ENCODE measurements around the gene ETNPPL.

Gene ETNPPL

GRCh38 chr4:108762559-108763225 is at the start of gene ETNPPL:
ETNPPL (minus strand) TSS chr4:108763053; CDS start chr4:108762898, 155 bp downstream.
- DNase-seq, result no peak

DNA sequence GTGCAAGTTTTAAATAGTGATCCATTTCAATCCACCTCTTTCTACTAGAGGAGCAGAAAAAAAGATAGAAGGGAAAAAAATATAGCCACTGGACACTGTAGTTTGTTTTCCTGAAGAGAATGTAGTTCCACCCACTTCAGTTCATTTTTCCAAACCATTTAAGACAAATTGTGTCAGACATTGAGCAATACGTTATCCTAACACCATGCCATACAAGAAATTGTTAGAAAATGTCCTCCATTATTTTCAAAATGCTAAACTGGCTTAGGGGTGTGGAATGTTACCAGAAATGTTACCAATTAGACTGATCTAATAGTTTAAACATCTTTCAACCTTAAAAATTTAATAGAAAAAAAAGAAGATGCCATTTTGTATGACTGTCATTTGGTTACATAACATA is 48.6 kb upstream of the ETNPPL start:
- no peak for DNase-seq

DNA sequence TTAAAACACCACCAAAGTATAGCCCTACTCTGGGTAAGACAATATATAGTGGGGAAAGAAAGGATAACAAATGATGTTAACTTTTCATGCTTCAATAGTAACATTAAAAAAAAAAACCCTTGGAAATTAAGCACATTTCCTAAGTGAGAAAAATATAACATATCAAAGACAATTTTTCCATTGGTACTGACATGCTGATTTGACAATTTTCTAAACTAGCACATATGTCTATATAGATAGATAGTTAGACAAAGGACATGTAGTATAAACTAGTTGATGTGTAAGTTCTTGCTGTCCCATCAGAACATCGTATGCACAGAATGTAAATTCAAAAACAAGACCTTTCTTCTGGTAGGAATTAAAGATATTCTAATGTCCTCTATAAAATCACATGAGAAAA is 47.2 kb upstream of the ETNPPL start:
- DNase-seq, result no peak

DNA sequence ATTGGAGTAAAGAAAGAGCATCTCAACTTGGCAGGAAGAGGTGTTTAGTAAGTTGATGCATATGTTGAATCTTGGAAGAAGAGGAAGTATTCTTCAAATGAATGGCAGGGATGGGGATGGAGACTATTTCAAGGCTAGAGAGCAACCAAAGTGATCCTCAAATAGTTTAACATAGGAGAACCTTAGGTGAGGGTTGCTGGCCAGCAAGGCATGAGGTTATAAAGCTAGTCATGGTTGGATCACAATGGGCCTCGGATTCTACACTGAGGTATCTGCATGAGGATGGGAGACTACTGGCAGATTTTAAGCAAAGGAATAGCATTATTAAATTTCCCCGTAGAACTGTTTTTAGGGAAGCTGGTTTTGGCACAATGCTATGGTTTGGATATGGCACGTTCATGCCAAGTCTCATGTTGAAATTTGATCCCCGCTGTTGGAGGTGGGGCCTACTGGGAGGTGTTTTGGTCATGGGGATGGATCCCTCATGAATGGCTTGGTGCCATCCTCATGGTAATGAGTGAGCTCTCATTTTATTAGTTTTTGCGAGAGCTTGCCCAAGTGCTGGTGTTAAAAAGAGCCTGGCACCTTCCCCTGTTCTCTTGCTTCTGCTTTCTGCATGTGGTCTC is 41.9 kb upstream of the ETNPPL start:
- no peak for DNase-seq

GRCh38 chr4:108799306-108799705 is 36.5 kb upstream of the ETNPPL start:
- no peak for DNase-seq

DNA sequence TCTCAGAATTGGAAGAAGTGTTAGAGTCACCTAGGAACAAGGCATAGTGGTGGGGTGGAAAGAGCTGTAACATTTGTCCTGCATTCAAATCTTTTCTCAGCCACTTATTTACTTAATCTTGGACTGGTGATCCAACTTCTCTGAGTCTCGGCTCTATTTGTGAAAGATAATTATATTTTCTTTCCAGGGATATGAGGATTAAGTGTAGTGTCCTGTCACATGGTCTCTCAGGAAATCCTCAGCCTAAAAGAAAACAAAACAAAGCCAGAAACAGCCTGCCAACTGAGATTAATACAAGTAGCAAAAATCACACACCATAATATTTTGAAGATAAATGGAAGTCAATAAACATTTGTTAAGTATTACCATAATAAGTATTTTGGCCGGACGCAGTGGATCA is 33.3 kb upstream of the ETNPPL start:
- DNase-seq, result no peak

DNA sequence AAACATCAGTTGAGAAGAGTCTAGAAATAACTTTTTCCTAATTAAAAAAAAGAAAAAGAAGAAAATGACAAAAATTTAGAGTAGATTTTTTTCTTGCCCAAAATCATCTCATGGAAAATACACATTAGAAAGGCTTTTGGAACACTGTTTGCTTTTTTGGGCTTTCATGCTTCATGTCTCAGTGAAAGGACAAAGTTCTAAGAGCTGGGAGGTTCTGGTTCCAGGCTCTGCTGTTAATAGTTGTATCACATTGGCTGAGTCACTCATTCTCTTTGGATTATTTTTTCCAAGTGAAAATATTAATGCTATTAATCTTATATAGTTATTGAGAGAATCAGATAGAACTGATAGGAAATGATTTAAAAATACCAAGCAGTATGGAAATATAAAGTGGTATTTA is 32.9 kb upstream of the ETNPPL start:
- no peak for DNase-seq

- DNase-seq, result no peak
Observed at GRCh38 chr4:108794136-108794535, 31.3 kb upstream of the ETNPPL start.

- DNase-seq, result no peak
Observed at GRCh38 chr4:108793415-108793814, 30.6 kb upstream of the ETNPPL start.

DNA sequence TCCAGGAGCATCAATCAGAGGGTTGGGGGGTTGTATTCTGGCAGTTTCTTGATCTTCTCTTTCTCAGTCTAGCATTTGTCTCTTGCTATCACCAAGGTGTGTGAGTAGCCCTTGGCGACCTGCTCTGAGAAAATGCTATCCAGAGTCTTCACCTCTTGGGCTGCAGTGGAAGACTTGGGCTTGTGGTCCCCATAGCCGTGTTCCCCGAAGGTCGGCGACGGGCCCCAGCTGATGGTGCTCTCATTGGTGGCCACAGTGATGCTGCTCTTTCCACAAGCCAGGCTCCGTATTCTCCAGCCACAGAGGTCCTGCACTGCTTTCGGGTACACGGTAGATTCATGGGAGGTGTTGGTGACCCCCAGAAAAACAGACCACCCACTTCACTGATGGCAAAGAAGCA is 25.9 kb upstream of the ETNPPL start:
- DNase-seq, result no peak

- no peak for DNase-seq
Observed at GRCh38 chr4:108787724-108788123, 24.9 kb upstream of the ETNPPL start.

DNA sequence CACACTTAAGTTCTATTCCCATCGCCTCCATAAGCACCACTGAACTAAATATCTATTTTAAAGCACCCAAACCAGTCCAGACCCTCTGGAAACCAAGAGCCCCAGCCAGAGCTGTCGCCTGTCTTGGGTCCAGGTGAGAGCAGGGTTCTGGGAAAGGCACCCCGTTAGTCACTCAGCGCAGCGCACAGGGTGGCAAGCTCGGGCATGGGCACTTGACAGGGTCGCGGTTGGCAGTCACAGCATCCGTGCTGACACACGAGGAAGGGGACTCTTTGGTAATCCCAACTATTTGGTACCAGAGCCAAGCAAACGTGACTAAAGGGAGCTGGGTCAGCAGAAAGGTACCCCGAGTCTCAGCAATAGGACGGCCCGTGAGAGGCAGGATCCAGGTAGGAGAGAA is 24.3 kb upstream of the ETNPPL start:
- no peak for DNase-seq

GRCh38 chr4:108786351-108786750 is 23.5 kb upstream of the ETNPPL start:
- DNase-seq, result no peak

DNA sequence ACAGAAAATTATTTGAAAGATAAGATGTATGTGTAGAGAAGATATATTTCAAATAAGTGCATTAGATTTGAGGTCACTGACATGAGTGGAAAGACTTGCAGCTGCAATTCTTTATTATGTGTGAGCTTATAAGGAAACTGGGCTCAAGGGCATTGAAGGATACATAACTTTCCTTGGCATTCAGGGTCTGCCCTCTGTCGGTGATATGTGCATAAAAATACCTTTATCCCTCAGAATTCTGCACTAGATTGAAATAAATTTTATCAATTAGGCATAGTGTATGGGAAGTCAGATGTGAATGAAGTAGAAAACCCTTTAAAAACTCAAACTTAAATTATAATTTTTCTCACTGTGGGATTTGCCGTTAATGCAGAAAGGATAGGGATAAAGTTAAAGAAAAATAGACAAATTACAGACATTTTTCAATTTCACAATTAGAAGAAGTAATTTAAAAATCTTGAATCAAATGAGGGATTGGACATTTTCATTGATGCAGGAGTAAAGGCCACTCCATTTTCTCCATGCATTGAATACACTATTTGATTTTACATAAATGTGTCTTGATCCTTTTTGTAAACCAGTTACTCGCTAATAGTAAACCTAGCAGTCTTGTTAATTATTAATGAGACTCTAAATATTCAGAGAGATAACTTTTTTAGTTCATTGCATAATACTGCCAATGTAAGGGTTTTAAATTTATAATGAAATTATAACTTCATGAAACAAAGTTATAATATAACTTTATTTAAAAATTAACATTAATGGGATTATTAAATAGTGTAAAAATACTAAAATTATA is 21.0 kb upstream of the ETNPPL start:
- no peak for DNase-seq

- DNase-seq, result no peak
Observed at GRCh38 chr4:108779958-108780357, 17.1 kb upstream of the ETNPPL start.

- DNase-seq, result no peak
Observed at GRCh38 chr4:108777388-108777787, 14.5 kb upstream of the ETNPPL start.

GRCh38 chr4:108775921-108776320 is 13.1 kb upstream of the ETNPPL start:
- no peak for DNase-seq

DNA sequence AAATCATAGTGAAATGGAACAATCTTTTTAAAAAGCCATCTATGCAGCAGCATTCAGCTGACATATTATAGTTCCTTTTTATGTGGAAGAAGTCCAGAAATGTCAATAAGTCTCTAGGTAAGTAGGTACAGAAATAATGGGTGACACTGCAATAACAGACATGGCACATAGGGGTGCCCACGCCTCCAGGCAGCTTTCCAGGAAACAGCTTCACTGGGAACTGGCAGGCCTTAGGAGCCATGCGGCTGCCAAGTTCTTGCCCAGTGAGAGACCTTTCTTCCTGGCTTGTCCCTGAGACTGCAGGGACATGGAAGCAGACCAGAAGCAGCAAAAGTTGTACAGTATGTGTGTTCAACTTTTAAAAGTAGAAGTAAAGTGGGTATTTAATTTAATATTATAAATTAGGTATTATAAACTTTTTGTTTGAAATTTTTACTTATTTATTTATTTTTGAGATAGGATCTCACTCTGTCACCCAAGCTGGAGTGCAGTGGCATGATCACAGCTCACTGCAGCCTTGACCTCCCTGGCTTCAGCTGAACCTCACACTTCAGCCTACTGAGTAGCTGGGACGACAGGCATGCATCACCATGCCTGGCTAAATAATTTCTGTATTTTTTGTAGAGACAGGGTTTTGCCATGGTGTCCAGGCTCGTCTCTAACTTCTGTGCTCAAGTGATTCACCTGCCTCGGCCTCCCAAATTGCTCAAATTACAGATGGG is 12.1 kb upstream of the ETNPPL start:
- no peak for DNase-seq

DNA sequence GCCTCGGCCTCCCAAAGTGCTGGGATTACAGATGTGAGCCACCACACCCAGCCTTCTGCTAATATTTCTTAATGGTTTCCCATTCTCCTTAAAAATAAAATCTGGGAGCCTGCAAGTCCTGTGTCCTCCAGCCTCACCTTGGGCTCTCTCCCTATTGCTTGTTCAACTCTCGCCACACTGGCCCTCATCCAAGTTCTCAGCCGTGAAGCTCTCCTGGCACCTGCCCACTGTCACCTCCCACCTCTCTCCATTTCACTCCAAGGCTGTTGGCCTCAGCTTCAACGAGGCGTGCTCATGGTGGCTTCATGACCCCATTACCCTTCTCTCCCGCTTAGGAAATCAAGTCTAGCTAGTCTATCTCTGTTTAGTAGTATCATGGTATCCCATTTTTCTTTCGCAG is 9.5 kb upstream of the ETNPPL start:
- DNase-seq, result no peak

- DNase-seq, result no peak
Observed at GRCh38 chr4:108766058-108766457, 3.2 kb upstream of the ETNPPL start.

DNA sequence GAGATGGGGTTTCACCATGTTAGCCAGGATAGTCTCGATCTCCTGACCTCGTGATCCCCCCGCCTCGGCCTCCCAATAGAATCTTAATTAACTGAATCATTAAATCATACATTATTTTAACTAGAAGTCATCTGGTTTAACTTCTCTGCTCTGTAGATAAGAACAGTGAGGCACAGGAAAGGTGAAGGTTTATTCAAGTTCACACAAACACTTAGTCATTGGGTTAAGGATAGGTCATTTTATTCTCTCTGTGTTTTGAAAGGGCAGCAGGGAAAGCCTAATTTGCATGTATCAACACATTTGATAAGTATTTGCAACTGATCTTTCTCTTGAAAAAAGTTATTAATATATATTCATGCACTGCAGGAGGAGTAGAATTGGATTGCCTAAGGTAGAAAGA is 1.1 kb upstream of the ETNPPL start:
- DNase-seq, result no peak

DNA sequence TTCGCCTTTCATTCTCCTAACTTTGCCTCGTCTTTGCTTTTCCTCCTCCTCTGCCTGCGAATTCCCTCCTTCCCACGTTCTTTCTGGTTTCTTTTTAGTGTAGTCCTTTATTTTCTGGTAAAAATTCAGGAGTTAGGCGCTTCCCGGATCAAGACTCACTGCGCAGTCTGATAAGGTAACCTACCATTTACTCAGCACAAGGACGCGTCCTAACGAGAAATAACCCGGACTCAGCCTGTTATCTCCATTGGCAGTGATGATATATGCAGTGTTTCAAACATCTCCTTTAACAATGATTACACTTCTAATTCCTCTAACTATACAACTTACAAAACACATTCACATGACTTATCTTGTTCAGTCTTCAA is 357 bp upstream of the ETNPPL start:
- DNase-seq, result no peak

- DNase-seq, result no peak
Observed at GRCh38 chr4:108758498-108758897, 4.4 kb downstream of the ETNPPL start.

DNA sequence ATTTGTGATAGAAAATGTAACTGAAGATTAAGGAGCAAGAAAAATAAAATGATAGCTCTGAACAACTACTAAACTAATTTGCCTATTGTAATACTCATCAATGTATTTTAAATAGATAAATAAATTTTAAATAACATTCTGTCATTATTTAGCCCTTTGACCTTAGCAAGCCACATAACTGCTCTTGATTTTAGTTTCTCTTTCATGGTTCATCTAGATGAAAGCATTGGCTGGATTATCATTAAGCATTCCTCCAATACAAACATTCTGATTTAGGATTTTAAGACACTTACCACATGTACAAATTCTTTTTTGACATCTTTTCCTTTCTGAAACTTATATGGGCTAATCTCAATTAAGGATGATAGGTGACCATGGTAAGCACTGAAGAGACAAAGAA is 8.5 kb downstream of the ETNPPL start:
- no peak for DNase-seq

Data from activated effector memory CD4-positive, alpha-beta T cell treated with anti-CD3 and anti-CD28 coated beads, Interleukin-2, amount 50 U/mL, for 16 hours (primary cell).